Stimulated activated CD8-positive, alpha-beta memory T cell treated with anti-CD3 and anti-CD28 coated beads, Interleukin-7, amount 100 ng/mL, for 4 hours (primary cell): ENCODE data around the gene ABL1.
"Not testable (repeated sequence)": the region's sequence is repeated elsewhere in the genome, so short reads cannot be mapped to it uniquely, and the experiment has no call there.

Experiments used
- DNase-seq, 2 donors: peaks; one replicate each; pipeline ENCODE4 v3.0.0-alpha.2; 2020; ENCODE audit warnings: low read depth in 2 of 2

The ABL1 gene

GRCh38 chr9:130825351-130825651 lies 9.8 kb upstream of the ABL1 start:
- no peak for DNase-seq

GRCh38 chr9:130825809-130826208 lies 9.2 kb upstream of the ABL1 start:
- no peak for DNase-seq

- no peak for DNase-seq
Observed at GRCh38 chr9:130829762-130830161, 5.3 kb upstream of the ABL1 start.

GRCh38 chr9:130830231-130830760 lies 4.8 kb upstream of the ABL1 start:
- no peak for DNase-seq

- no peak for DNase-seq
Observed at GRCh38 chr9:130831077-130831476, 4.0 kb upstream of the ABL1 start.

- DNase-seq = no peak
Observed at GRCh38 chr9:130833031-130833990, 1.7 kb upstream of the ABL1 start.

GRCh38 chr9:130835441-130836298 lies 616 bp downstream of the ABL1 start:
- peak in 1 of 2 donors; percentile 17 for DNase-seq

- no peak for DNase-seq
Observed at GRCh38 chr9:130837002-130837511, 2.0 kb downstream of the ABL1 start.

GRCh38 chr9:130837643-130838042 lies 2.6 kb downstream of the ABL1 start:
- no peak for DNase-seq

GRCh38 chr9:130839132-130840111 lies 4.4 kb downstream of the ABL1 start:
- no peak for DNase-seq

- no peak for DNase-seq
Observed at GRCh38 chr9:130842545-130842944, 7.5 kb downstream of the ABL1 start.

- DNase-seq = no peak
Observed at GRCh38 chr9:130843049-130843908, 8.2 kb downstream of the ABL1 start.

GRCh38 chr9:130844044-130844451 lies 9.0 kb downstream of the ABL1 start:
- no peak for DNase-seq

GRCh38 chr9:130845254-130845653 lies 10.2 kb downstream of the ABL1 start:
- DNase-seq = no peak

- no peak for DNase-seq
Observed at GRCh38 chr9:130845901-130846481, 10.9 kb downstream of the ABL1 start.

- no peak for DNase-seq
Observed at GRCh38 chr9:130846487-130847305, 11.6 kb downstream of the ABL1 start.

- DNase-seq = no peak
Observed at GRCh38 chr9:130847306-130848217, 12.5 kb downstream of the ABL1 start.

GRCh38 chr9:130848514-130848913 lies 13.5 kb downstream of the ABL1 start:
- DNase-seq = not testable (repeated sequence)
